NCI-H1105 treated with DMSO at 0.1 percent for 48 hours (cell line): ENCODE results near the gene CFAP53.
"Not testable (repeated sequence)": the region's sequence is repeated elsewhere in the genome, so short reads cannot be mapped to it uniquely, and the experiment has no call there.

Experiments used
- DNase-seq: peaks from one replicate; lab custom pipeline; 2025; lab: John Stamatoyannopoulos, UW

Gene CFAP53

GRCh38 chr18:50272568-50272967 is 6.3 kb upstream of the CFAP53 start:
- no peak for DNase-seq

- DNase-seq: no peak
Observed at GRCh38 chr18:50268022-50268747, 1.9 kb upstream of the CFAP53 start.

GRCh38 chr18:50262977-50263376 is 3.3 kb downstream of the CFAP53 start:
- no peak for DNase-seq

- DNase-seq: no peak
Observed at GRCh38 chr18:50250935-50251334, 15.4 kb downstream of the CFAP53 start.

- no peak for DNase-seq
Observed at GRCh38 chr18:50249576-50249975, 16.7 kb downstream of the CFAP53 start.

- no peak for DNase-seq
Observed at GRCh38 chr18:50247561-50247960, 18.7 kb downstream of the CFAP53 start.

GRCh38 chr18:50241768-50242167 is 24.5 kb downstream of the CFAP53 start:
- not testable (repeated sequence) for DNase-seq

GRCh38 chr18:50240080-50240563 is 26.2 kb downstream of the CFAP53 start:
- DNase-seq: no peak

GRCh38 chr18:50232419-50232818 is 33.9 kb downstream of the CFAP53 start:
- DNase-seq: no peak

- no peak for DNase-seq
Observed at GRCh38 chr18:50231621-50232020, 34.7 kb downstream of the CFAP53 start.

GRCh38 chr18:50220249-50220648 is 46.0 kb downstream of the CFAP53 start:
- not testable (repeated sequence) for DNase-seq

GRCh38 chr18:50218432-50219197 is 47.7 kb downstream of the CFAP53 start:
- no peak for DNase-seq

- no peak for DNase-seq
Observed at GRCh38 chr18:50209311-50209710, 57.0 kb downstream of the CFAP53 start.

GRCh38 chr18:50207722-50208121 is 58.6 kb downstream of the CFAP53 start:
- DNase-seq: no peak

GRCh38 chr18:50203801-50204604 is 62.3 kb downstream of the CFAP53 start:
- peak; percentile 82 for DNase-seq

- DNase-seq: no peak
Observed at GRCh38 chr18:50201476-50202018, 64.7 kb downstream of the CFAP53 start.

GRCh38 chr18:50199921-50200320 is 66.4 kb downstream of the CFAP53 start:
- no peak for DNase-seq

GRCh38 chr18:50199346-50199855 is 66.9 kb downstream of the CFAP53 start:
- DNase-seq: no peak

GRCh38 chr18:50196261-50196660 is 70.0 kb downstream of the CFAP53 start:
- DNase-seq: no peak

GRCh38 chr18:50195689-50196088 is 70.6 kb downstream of the CFAP53 start:
- DNase-seq: no peak

GRCh38 chr18:50194631-50195532 is 71.4 kb downstream of the CFAP53 start, which contains the start of gene MYO5B:
Gene MYO5B (minus strand): TSS chr18:50195147. CDS start chr18:50194793, 354 bp downstream.
- peak; percentile 63 for DNase-seq
